SK-N-MC (cell line): ENCODE measurements around the gene PLCB3.

ENCODE experiments used
- EZH2 ChIP-seq: fragments of 200-600 bp; sonication (generic); IDR thresholded peaks from one replicate; pipeline ENCODE4 v1.6.1; 2017; ENCODE audit warnings: antibody characterized with exemption
- FOXP2 ChIP-seq: optimal IDR thresholded peaks from 2 replicates; pipeline ENCODE3; 2011; ENCODE audit warnings: mild to moderate bottlenecking, moderate library complexity; ENCODE audit not compliant: insufficient read depth; ENCODE audit errors: extremely low read length, control extremely low read depth
- POLR2AphosphoS5 ChIP-seq: IDR thresholded peaks from 2 replicates; pipeline ENCODE4 v1.6.1; 2012; ENCODE audit warnings: mild to moderate bottlenecking, low read depth, low read length, borderline replicate concordance

DNA sequence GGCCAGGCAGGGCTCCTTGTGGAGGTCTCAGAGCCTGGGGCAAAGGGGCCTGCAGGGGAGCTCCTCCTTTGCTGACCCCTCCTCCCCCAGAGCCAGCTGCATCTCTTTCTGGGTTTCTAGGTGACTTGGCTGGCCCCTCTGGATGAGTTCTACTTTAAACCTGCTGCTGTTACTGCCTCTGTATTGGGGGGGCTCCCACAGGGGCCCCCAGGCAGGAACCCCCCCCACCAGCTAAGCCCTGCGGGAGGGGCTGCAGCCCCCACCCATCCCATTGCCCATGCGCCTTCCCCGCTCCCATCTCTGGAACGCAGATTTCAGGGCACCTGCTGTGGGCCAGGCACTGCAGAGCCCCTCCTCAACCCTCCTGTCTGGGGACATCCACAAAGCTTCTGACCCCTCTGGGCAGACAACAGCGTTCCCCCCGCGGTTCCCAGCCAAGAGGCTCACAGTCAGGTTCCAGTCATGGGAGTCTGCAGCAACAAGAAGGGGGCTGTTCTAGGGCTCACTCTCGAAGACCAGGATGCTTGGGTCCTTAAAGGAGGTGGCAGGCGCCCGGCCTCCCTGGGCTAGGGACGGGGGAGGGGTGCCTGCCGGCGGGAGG lies 815 bp upstream of the PLCB3 start:
- TF ChIP-seq POLR2AphosphoS5 (no peak), EZH2 (no peak), FOXP2 (no peak)
